ENCODE results near the gene DOCK8.

DOCK8 gene

GRCh38 chr9:311841-312240, 97.2 kb downstream of the DOCK8 start:
- DNase-seq (ENCODE audit: low read depth): no peak

- DNase-seq (ENCODE audit: low read depth): no peak
Measured at GRCh38 chr9:312596-313320, 98.1 kb downstream of the DOCK8 start.

GRCh38 chr9:316382-316965, 101.8 kb downstream of the DOCK8 start:
- DNase-seq (ENCODE audit: low read depth): no peak

- no peak for DNase-seq (ENCODE audit: low read depth)
Measured at GRCh38 chr9:318646-319045, 104.0 kb downstream of the DOCK8 start.

- no peak for DNase-seq (ENCODE audit: low read depth)
Measured at GRCh38 chr9:324971-325370, 110.3 kb downstream of the DOCK8 start.

GRCh38 chr9:326667-327066, 112.0 kb downstream of the DOCK8 start:
- DNase-seq (ENCODE audit: low read depth): no peak

- no peak for DNase-seq (ENCODE audit: low read depth)
Measured at GRCh38 chr9:328453-328852, 113.8 kb downstream of the DOCK8 start.

GRCh38 chr9:331197-331596, 116.5 kb downstream of the DOCK8 start:
- no peak for DNase-seq (ENCODE audit: low read depth)

GRCh38 chr9:335373-335772, 120.7 kb downstream of the DOCK8 start:
- DNase-seq (ENCODE audit: low read depth): no peak

- DNase-seq (ENCODE audit: low read depth): no peak
Measured at GRCh38 chr9:336039-336438, 121.4 kb downstream of the DOCK8 start.

GRCh38 chr9:338602-339001, 123.9 kb downstream of the DOCK8 start:
- no peak for DNase-seq (ENCODE audit: low read depth)

GRCh38 chr9:341634-342421, 127.2 kb downstream of the DOCK8 start:
- no peak for DNase-seq (ENCODE audit: low read depth)

- DNase-seq (ENCODE audit: low read depth): no peak
Measured at GRCh38 chr9:343773-344172, 129.1 kb downstream of the DOCK8 start.

- no peak for DNase-seq (ENCODE audit: low read depth)
Measured at GRCh38 chr9:346111-346571, 131.5 kb downstream of the DOCK8 start.

- DNase-seq (ENCODE audit: low read depth): no peak
Measured at GRCh38 chr9:347667-348292, 133.1 kb downstream of the DOCK8 start.

- DNase-seq (ENCODE audit: low read depth): no peak
Measured at GRCh38 chr9:350384-350783, 135.7 kb downstream of the DOCK8 start.

- DNase-seq (ENCODE audit: low read depth): no peak
Measured at GRCh38 chr9:351916-352315, 137.3 kb downstream of the DOCK8 start.

GRCh38 chr9:353077-353476, 138.4 kb downstream of the DOCK8 start:
- DNase-seq (ENCODE audit: low read depth): no peak

GRCh38 chr9:354453-354852, 139.8 kb downstream of the DOCK8 start:
- DNase-seq (ENCODE audit: low read depth): no peak

GRCh38 chr9:357560-357959, 142.9 kb downstream of the DOCK8 start:
- no peak for DNase-seq (ENCODE audit: low read depth)

GRCh38 chr9:362561-363273, 148.1 kb downstream of the DOCK8 start:
- DNase-seq (ENCODE audit: low read depth): no peak

GRCh38 chr9:363274-363612, 148.6 kb downstream of the DOCK8 start:
- no peak for DNase-seq (ENCODE audit: low read depth)
